Right atrium auricular region (tissue), 2 donors: Measurements from ENCODE around the gene KIF3A. TPM values are rescaled to one million over a fixed set of nuclear protein-coding genes. Genes with fewer than 3 reads are reported as not detected.

Experiments
- DNase-seq: peaks from one replicate; pipeline ENCODE4 v3.0.0-alpha.2; 2019; ENCODE audit warnings: low spot score
- H3K27ac ChIP-seq, 2 donors: fragments of 200-600 bp; sonication (generic); 1 replicate in 1 of 2; 2 replicates in 1 of 2; pipeline ENCODE4 v1.5.1; 2016 to 2019
- H3K27me3 ChIP-seq, 2 donors: fragments of 200-600 bp; sonication (generic); one replicate each; pipeline versions ENCODE4 v1.5.1 to v1.6.0; 2017 to 2019
- H3K36me3 ChIP-seq: fragments of 200-600 bp; sonication (generic); one replicate; pipeline ENCODE4 v1.5.1; 2016
- H3K4me1 ChIP-seq, 2 donors: fragments of 200-600 bp; sonication (generic); one replicate each; pipeline versions ENCODE4 v1.5.1 to v1.6.0; 2017 to 2019
- H3K4me3 ChIP-seq, 2 donors: fragments of 200-600 bp; sonication (generic); 1 replicate in 1 of 2; 2 replicates in 1 of 2; pipeline ENCODE4 v1.5.1; 2017 to 2019; ENCODE audit warnings: mild to moderate bottlenecking in 1 of 2, moderate library complexity in 1 of 2
- H3K9me3 ChIP-seq, 2 donors: fragments of 200-600 bp; sonication (generic); one replicate each; pipeline ENCODE4 v1.5.1; 2019
- total RNA-seq, 2 donors: library from RNA; depleted of rRNA; stranded (reverse); fragments of >200 nt; gene quantifications; one replicate each; pipeline ENCODE4 v1.1.0, GENCODE V29; 2016
- TF ChIP-seq, protein P1 (sequence below), 2 donors: fragments of 200-600 bp; sonication (generic); IDR thresholded peaks; one replicate each; pipeline ENCODE4 v1.5.1; 2019; ENCODE audit warnings: antibody characterized with exemption in 2 of 2

Gene KIF3A
- total RNA-seq, 2 donors from 2014 or later, result 5.6 to 7.2 TPM

DNA sequence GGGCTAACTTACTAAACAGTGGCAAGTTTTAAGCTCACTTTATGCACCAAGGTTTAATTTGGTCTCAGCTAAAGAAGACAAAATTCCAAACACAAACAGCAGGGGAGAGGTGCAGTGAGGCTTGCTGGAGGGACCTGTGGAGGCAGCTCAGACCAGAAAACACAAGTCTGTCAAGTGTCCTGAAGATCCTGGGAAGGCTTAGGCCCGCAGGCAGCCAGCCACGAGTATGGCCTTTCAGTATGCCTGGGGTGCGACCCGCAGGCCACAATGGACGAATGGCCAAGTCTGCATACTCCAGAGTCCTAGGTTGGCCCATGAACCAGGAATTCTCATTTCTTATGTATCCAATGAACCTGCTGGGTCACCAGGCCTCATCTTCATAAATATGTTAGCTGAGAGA is 19.2 kb upstream of the KIF3A start:
- TF ChIP-seq, protein P1, sequence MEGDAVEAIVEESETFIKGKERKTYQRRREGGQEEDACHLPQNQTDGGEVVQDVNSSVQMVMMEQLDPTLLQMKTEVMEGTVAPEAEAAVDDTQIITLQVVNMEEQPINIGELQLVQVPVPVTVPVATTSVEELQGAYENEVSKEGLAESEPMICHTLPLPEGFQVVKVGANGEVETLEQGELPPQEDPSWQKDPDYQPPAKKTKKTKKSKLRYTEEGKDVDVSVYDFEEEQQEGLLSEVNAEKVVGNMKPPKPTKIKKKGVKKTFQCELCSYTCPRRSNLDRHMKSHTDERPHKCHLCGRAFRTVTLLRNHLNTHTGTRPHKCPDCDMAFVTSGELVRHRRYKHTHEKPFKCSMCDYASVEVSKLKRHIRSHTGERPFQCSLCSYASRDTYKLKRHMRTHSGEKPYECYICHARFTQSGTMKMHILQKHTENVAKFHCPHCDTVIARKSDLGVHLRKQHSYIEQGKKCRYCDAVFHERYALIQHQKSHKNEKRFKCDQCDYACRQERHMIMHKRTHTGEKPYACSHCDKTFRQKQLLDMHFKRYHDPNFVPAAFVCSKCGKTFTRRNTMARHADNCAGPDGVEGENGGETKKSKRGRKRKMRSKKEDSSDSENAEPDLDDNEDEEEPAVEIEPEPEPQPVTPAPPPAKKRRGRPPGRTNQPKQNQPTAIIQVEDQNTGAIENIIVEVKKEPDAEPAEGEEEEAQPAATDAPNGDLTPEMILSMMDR (IDR thresholded peaks at IDR 0.05), result no peak
- Histone ChIP-seq H3K27ac (no peak overlapping the region), H3K27me3 (no peaks in the 10 kb centered on the region), H3K9me3 (no peaks in the 10 kb centered on the region), H3K4me1 (no peaks in the 10 kb centered on the region), H3K36me3 (peaks cover 44% of the 10 kb centered on the region), H3K4me3 (no peak overlapping the region)
- no peak for DNase-seq

DNA sequence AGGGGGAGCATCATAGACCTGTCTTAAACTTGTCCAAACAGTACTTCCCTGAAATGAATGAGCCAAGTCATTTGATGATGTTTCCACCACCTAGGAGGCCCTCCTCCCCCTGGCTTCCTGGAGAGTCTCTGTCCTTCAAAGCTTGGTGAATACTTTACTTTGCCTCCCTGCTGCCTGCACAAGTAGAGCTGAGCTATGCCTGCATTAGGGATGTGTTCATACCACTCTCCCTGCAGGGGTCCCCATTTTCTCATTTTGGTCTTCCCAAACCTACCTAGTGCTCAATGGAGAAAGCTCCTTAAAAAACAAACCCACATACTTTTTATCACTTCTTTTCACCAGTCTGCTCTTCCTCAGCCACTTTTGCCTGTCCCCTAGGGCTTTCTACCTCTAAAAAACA is 17.6 kb upstream of the KIF3A start:
- H3K4me3 ChIP-seq, result no peak overlapping the region
- no peaks in the 10 kb centered on the region for H3K27me3 ChIP-seq
- no peaks in the 10 kb centered on the region for H3K4me1 ChIP-seq
- no peak for DNase-seq
- H3K27ac ChIP-seq, result no peak overlapping the region
- H3K9me3 ChIP-seq, result no peaks in the 10 kb centered on the region
- peaks cover 28% of the 10 kb centered on the region for H3K36me3 ChIP-seq
- TF ChIP-seq, protein P1 (IDR thresholded peaks at IDR 0.05), result peak in 1 of 2 donors; percentile 17

DNA sequence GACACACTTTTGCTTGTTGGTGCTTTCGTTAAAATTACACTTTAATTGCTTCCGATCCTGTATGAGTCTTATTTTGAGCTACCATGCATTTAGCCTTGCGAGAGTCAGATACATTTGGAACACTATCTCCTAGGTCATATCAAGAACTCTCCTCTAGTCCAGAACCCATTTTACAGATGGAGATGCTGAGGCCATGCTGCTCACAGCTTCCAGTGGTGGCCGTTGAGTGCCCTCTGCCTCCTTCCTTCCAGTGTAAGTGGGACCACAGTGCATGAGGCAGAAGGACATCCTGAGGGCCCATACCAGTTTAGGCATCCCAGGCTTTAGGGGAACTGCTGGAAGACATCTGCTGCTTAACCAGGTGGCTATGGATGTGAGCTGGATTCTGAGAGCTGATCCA is 16.8 kb upstream of the KIF3A start:
- no peak for DNase-seq
- no peak overlapping the region for H3K27ac ChIP-seq
- peaks cover 20% of the 10 kb centered on the region for H3K36me3 ChIP-seq
- no peaks in the 10 kb centered on the region for H3K27me3 ChIP-seq
- no peaks in the 10 kb centered on the region for H3K4me1 ChIP-seq
- H3K4me3 ChIP-seq, result no peak overlapping the region
- TF ChIP-seq, protein P1 (IDR thresholded peaks at IDR 0.05), result no peak
- H3K9me3 ChIP-seq, result no peaks in the 10 kb centered on the region

DNA sequence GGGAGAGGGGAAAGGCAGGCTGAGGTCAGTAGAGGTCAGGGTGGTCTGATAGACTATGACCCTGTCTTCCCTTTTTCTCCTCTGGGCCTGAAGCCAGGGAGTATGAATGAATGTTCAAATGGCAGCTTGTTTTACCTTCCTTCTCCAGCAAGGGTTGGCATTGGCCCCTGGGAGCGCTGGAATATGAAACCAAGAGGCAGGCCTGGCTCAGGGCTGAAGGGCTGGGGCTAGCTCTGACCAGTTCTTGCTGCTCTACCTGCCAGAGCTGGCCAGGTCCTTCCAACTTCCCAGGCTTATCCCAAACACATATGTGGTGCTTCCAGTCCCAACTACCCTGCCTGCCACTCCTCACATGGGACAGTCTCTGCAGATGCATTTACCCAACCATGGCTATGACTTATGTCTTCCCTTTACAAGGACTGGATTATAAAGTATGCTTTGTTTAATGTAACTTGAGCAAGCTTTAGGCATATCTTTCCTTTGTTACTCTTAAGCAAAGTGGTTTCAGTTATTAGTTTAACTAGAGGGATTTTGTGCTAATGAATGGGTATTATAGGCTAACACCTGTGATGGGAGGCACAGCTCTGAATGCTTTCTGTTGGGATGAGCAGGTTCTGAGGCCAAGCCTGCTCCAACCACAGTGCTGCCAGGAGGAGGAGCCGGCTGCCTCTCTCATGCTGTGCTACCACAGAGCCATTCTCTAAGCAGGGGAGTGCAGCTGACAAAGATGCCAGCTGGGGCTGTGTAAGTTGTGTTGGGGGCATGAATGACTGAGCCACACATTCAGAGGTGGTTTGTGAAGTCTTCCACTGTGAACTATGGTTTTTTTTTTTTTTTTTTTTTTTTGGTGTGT is 16.0 kb upstream of the KIF3A start:
- Histone ChIP-seq H3K9me3 (no peaks in the 10 kb centered on the region), H3K36me3 (peaks cover 12% of the 10 kb centered on the region), H3K27ac (no peak overlapping the region), H3K4me1 (no peaks in the 10 kb centered on the region), H3K4me3 (no peak overlapping the region), H3K27me3 (no peaks in the 10 kb centered on the region)
- no peak for DNase-seq
- TF ChIP-seq, protein P1 (IDR thresholded peaks at IDR 0.05), result peak in 1 of 2 donors; percentile 14

DNA sequence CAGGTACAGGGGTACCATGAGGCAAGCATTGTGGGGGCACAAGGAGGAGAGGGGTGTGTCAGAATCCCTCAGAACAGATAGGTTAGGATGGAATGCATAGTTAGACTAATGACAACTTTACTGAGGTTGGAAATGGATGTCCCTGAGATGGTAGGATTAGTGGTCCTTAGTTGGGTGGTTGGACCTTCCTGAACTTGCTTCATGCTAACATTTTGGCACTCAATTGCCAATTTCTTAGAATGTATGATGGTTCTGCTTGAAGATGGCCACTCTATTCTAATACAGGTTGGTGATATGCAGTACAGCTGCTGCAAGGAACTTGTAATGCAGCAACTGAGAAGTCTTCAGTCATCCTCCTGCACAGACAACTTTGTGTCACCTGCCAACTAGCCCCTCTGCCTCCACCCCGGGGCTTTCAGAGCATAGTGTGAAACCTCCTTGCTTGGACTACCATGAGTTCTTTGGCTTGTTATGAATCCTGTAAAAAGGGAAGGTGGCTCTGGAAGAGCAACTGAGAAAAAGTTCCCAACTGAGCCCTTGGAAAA is 15.3 kb upstream of the KIF3A start:
- H3K27me3 ChIP-seq, result no peaks in the 10 kb centered on the region
- peaks cover 6% of the 10 kb centered on the region for H3K36me3 ChIP-seq
- no peaks in the 10 kb centered on the region for H3K9me3 ChIP-seq
- peaks cover 0 to 2% of the 10 kb centered on the region in 2 donors for H3K4me1 ChIP-seq
- TF ChIP-seq, protein P1 (IDR thresholded peaks at IDR 0.05), result no peak
- H3K4me3 ChIP-seq, result no peak overlapping the region
- no peak for DNase-seq
- no peak overlapping the region for H3K27ac ChIP-seq
